ENCODE measurements around the gene RAD9B. TPM values are rescaled to one million over a fixed set of nuclear protein-coding genes. Genes with fewer than 3 reads are reported as not detected.

RAD9B gene
- total and polyA plus RNA-seq, 2 of the 4 experiments (the other 2 are of a cell fraction), result 0.09 to 0.18 TPM

- in situ Hi-C loops (cut with MboI; ENCODE audit: low sequenced_read_pairs), result no loop called here
- Histone ChIP-seq H3K56ac (ENCODE audit: extremely low read depth, insufficient read depth, low read length) (peak within 1 kb of the TSS; percentile 96), H4K8ac (ENCODE audit: low read depth in 2 of 2, low read length in 2 of 2) (peak within 1 kb of the TSS; percentile 81 to 95), H3K18ac (ENCODE audit: low read depth, low read length) (peak within 1 kb of the TSS; percentile 76), H4K20me1 (ENCODE audit: insufficient read depth, low read length) (peaks cover 3% of the 10 kb centered on the region), H4K5ac (ENCODE audit: low read depth, low read length) (peak within 1 kb of the TSS; percentile 79), H2BK5ac (ENCODE audit: low read depth, low read length, poor library complexity, severe bottlenecking) (peak within 1 kb of the TSS; percentile 85), H3K4me3 (ENCODE audit: insufficient read depth, low read depth, low read length) (peak within 1 kb of the TSS; percentile 53), H3K4me1 (ENCODE audit: control insufficient read depth, insufficient read depth, low read length) (peaks cover 3% of the 10 kb centered on the region; the same call in 1 of the 2 replicates), H3K9ac (ENCODE audit: low read depth, low read length) (peak within 1 kb of the TSS; percentile 86), H2AK9ac (replicated peaks; ENCODE audit: low read depth, low read length, poor library complexity) (peak within 1 kb of the TSS; percentile 93), H2AFZ (replicated peaks; ENCODE audit: low read length, poor library complexity) (peak within 1 kb of the TSS; percentile 97), H4K91ac (ENCODE audit: insufficient read depth, low read depth, low read length) (peak within 1 kb of the TSS; percentile 86), H2BK120ac (ENCODE audit: low read depth, low read length) (peak within 1 kb of the TSS; percentile 81), H3K23ac (ENCODE audit: low read depth, low read length) (peak within 1 kb of the TSS; percentile 96), H3K4me2 (ENCODE audit: low read depth, low read length) (peak within 1 kb of the TSS; percentile 93), H3K4ac (ENCODE audit: low read depth, low read length) (peak within 1 kb of the TSS; percentile 93), H2BK20ac (ENCODE audit: low read depth, low read length) (peak within 1 kb of the TSS; percentile 33), H3K27ac (ENCODE audit: insufficient read depth, low read length) (peak within 1 kb of the TSS; percentile 86), H2AK5ac (ENCODE audit: low read depth, low read length) (peak within 1 kb of the TSS; percentile 33; the same call in 1 of the 2 replicates), H2BK15ac (ENCODE audit: low read depth, low read length) (peak within 1 kb of the TSS; percentile 84; the same call in 1 of the 3 replicates), H3K9me3 (ENCODE audit: control insufficient read depth, insufficient read depth, low read length) (no peaks in the 10 kb centered on the region), H3K9me1 (ENCODE audit: insufficient read depth, low read length) (no peaks in the 10 kb centered on the region), H3K36me3 (ENCODE audit: control insufficient read depth, insufficient read depth, low read length) (peaks cover 6% of the 10 kb centered on the region), H3K27me3 (ENCODE audit: control insufficient read depth, insufficient read depth, low read length) (no peaks in the 10 kb centered on the region), H3K14ac (replicated peaks; ENCODE audit: low read depth, low read length) (peak within 1 kb of the TSS; percentile 88), H3K79me1 (ENCODE audit: low read depth in 1 of 2, low read length in 2 of 2) (peaks cover 11 to 56% of the 10 kb centered on the region in 2 experiments)
- ChIA-PET POLR2A (ENCODE audit: unreplicated experiment) (interaction anchor here (0.6 to 1.0 kb wide), 5 partner anchors 11 to 1058 kb away, joined by 3 to 7 read pairs (median 4); partner anchors contain the start of gene ARPC3), CTCF (interaction anchor here (0.5 to 2.7 kb wide), 15 partner anchors 16 to 333 kb away, joined by 3 to 15 read pairs (median 4); partner anchors contain the start of gene ARPC3)
- ATAC-seq (ENCODE audit: low read depth) (peak; percentile 90), DNase-seq (peak; percentile 98)
- no TSS peak for BruUV-seq (replicated peaks)
- WGBS, 2 experiments (ENCODE audit: extremely low coverage in 2 of 2, insufficient read length in 1 of 2), result 1% methylated on average over 30 of the region's 78 CpGs; no CpG with 5 or more reads in 1 of the 2 experiments
- dilution Hi-C loops (cut with HindIII; ENCODE audit: low sequenced_read_pairs, unreplicated experiment), result no loop called here
- intact Hi-C loops (cut with micrococcal nuclease), result loop anchor here (1.0 to 2.0 kb wide), 4 partner anchors 18 to 420 kb away; partner anchors contain the start of gene ARPC3
- TF ChIP-seq BHLHE40 (IDR thresholded peaks at IDR 0.05; ENCODE audit: low read depth, low read length) (peak; percentile 75), POLR2A (IDR thresholded peaks at IDR 0.05; ENCODE audit: low read depth, low read length) (peak; percentile 83), RFX5 (IDR thresholded peaks at IDR 0.05; ENCODE audit: low read depth, low read length) (no peak), SMC3 (IDR thresholded peaks at IDR 0.05; ENCODE audit: low read depth, low read length) (no peak), FOS (IDR thresholded peaks at IDR 0.05; ENCODE audit: low read depth, low read length) (peak; percentile 41; the same call in 1 of the 2 replicates), RAD21 (IDR thresholded peaks at IDR 0.05; ENCODE audit: low read length) (no peak), RCOR1 (IDR thresholded peaks at IDR 0.05; ENCODE audit: insufficient replicate concordance, low read length) (no peak), ELK1 (IDR thresholded peaks at IDR 0.05; ENCODE audit: borderline replicate concordance, low read depth, low read length) (no peak), CHD1 (IDR thresholded peaks at IDR 0.05; ENCODE audit: low read depth, low read length) (no peak), USF2 (IDR thresholded peaks at IDR 0.05; ENCODE audit: low read depth, low read length) (0 out of 2 replicates have a peak, but pooled peaks have one; percentile 20), NFE2L2 (IDR thresholded peaks at IDR 0.05; ENCODE audit: low read depth, low read length) (no peak), CTCF (conservative IDR thresholded peaks at IDR 0.05; ENCODE audit: low read depth, low read length) (no peak), MAFK (IDR thresholded peaks at IDR 0.05; ENCODE audit: low read depth, low read length) (no peak)
Observed at GRCh38 chr12:110468214-110469048, 33.7 kb upstream of the RAD9B start, which contains the start of the genes FAM216A and GPN3. FAM216A (plus strand) TSS chr12:110468845; CDS start chr12:110468876, 31 bp downstream. GPN3 (minus strand) TSS chr12:110468257; CDS start chr12:110468203, 54 bp downstream.

All from IMR-90 (cell line).